ENCODE data around the gene CNN2.

- TF ChIP-seq ZNF561 (CRISPR knock-in tag; conservative IDR thresholded peaks at IDR 0.05): no peak
- peak; percentile 20; the same call in 1 of the 2 replicates for TF ChIP-seq PHF8 (IDR thresholded peaks at IDR 0.05; ENCODE audit: borderline replicate concordance, low read length)
These were observed 40.4 kb downstream of the CNN2 start, which contains the start of gene ARHGAP45 for GRCh38 chr19:1066748-1067340.
